CD1c-positive myeloid dendritic cell (primary cell): Measurements from ENCODE around the gene ABTB1.

ENCODE experiments used
- DNase-seq: peaks from one replicate; pipeline ENCODE4 v3.0.0-alpha.2; 2016; ENCODE audit errors: extremely low spot score

Gene ABTB1

GRCh38 chr3:127686512-127686894 is 13.8 kb downstream of the ABTB1 start:
- no peak for DNase-seq

- DNase-seq = no peak
These were observed 14.5 kb downstream of the ABTB1 start for GRCh38 chr3:127687228-127687737.

DNA sequence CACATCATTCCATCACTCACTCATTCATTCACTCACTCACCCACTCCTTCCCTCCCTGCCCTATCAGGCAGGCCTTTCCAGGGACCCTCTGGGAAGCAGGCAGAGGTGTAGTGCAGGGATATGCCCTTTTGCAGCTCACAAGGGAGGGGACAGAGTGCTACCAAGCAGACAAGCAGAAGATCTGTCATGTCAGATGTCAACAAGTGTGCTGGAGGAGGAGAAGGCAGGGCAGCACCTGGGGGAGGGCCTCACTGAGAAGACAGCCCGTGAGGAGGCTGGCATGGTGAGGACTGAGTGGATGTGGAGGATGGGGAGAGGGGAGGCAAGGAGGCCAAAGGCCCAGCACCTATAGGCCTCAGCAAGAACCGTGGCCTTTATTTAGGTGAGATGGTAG is 15.3 kb downstream of the ABTB1 start:
- DNase-seq = no peak

DNA sequence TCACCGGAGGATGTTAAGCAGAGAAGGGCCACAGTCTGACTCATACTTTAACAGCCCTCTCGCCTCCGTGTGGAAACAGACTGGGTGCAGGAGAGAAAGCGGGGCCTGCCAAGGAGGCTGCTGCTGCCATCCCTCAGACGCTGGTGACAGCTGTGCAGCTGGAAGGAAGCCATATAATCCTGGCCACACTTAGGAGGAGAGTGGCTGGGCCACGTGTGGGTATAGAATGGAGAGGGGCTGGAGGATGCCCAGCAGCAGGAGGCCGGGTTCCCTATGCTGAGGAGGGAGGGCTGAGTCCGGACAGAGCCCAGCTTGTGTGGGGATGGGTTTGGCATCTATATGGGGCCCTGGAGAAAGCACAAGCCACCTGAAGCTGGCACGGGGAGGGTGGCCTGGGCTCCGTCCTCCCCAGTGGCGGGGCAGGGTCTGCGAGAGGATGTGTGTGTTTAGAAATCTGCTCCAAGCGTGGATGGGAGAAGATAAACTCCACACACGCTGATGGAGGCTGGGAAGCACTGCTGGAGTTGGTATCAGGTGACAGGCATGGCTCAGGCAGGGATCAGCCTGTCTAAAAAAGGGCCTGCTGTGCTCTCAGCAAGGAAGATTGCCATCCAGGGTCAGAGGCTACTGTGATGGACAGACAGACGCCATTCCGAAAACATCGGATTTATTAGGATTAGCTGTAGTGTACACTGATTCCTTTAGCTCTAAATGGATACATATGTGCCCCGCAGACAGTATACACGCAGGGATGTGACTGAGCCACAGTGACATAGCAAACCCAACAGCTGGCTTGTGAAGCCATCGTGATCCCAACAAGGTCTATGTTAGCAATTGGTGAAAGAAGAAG is 15.9 kb downstream of the ABTB1 start:
- DNase-seq = no peak

DNA sequence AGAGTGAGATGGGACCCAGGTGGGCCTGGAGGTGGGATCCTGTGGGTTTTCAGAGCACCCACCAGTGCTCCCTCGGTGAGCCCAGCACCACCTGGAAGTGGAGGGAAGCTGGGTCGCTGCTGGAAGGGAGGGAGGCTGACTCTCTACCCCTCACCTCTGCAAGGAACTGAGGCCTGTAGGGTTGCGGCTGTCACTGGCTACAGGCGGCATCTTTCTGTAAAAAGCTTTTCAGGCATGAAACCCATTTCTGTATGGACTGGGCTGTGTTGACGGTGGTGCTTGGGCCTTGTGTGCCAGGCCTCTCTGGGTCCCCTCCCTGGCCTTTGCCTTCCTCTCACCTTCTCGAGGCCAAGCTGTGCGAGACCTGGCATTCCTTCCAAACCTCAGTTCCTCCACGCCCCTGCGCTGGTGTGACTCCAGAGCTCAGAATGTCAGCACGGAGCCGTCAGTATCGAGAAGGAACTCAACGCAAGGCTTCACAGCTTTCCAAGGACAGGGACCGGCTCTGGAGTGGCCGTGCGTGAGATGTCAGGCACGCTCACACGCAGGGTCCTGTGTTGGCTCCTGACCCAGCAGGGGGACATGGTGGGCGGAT is 16.6 kb downstream of the ABTB1 start:
- no peak for DNase-seq

DNA sequence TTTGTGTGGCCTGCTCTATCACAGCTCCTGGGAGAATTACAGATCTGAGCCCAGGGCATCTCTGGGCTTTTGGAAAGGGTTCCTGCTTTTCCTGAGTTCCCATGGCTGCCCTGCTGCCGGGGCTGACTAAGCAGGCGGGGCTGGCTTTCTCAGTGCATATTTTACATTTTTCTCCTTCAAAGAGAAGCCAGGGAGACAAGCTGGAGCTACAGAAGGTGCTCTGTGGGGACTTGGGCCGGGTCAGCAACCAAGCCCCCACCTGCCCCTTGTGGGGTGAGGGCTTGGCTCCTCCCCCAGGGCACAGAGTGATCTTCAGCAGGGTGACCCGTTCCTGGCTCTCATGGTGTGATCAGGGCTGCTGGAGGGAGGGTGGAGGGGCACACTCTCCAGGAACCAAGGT is 17.4 kb downstream of the ABTB1 start:
- no peak for DNase-seq

GRCh38 chr3:127690823-127691452 is 18.2 kb downstream of the ABTB1 start:
- peak; percentile 51 for DNase-seq

DNA sequence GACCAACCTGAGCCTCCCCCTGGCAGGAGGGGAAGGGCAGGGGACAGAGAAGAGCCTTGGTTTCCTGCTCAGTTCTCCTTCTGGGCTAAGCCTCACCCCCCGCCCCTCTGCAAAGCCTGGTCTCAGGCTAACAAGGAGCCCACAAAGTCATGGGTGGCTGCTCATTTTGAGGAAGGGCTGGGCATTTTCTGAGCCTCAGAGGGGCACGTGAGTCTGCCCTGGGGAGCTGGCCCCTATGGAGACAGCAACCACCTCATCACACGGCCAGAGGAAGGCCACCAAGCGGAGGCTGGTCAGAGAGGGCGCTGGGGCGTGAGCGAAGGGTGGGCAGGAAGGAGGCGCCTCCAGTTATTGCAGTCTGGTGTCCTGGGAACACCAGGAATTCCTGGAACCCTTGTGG is 18.7 kb downstream of the ABTB1 start:
- no peak for DNase-seq

GRCh38 chr3:127691974-127692373 is 19.2 kb downstream of the ABTB1 start:
- DNase-seq = no peak

GRCh38 chr3:127692501-127693335 is 20.0 kb downstream of the ABTB1 start:
- no peak for DNase-seq

DNA sequence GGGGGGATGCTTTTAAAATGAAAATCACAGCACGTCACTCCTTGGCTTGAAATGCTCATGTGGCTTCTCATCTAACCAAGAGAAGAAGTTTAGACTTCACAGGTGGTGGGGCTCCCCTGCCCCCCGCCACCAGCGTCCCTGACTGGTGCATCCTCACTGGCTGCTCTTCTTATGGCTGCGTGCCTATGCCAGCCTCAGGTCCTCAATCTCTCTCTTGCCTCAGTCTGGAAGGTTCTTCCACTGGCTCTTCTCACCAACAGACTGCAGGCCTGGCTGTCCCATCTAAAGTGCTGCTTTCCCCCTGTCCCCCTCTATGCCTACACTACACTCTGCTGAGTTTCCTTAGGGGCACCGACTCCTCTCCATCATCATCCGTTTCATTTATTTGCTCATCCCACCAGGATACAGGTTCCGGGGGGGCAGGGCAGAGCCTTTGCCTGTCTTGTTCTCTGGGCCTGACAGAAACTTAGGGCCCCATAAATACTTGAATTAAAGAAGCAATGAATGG is 20.6 kb downstream of the ABTB1 start:
- DNase-seq = no peak

- peak; percentile 32 for DNase-seq
These were observed 21.9 kb downstream of the ABTB1 start for GRCh38 chr3:127694467-127695215.

DNA sequence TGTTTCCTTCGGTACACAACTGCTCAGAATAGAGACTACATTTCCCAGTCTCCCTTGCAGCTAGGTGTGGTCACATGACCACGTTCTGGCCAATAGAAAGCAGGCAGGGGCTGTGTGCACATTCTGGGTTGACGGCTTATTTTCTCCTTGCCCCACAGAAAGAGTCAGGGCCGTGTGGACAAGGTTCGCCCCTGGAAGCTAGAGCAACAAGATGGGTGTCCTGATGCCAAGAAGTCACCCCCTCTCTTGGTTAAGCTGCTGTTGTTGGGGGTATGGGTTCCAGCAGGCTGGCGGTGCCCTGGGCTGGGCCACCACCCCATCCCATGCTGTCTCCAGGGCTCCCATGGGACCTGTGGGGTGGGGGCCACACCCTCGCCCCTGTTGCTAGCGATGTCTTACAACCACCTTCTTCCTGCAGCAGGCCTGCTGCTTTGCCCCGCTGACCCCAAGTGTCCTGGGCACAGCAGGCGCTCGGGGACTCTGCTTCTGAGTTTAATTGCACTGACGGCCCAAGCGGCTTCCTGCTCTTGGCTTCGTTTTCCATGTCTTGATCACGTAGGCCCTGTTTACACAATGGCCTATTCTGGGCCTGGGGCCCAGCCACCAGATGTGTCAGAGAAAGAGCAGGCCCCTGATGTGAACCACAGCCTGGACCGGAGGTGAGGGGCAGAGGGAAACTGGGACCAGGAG is 24.9 kb downstream of the ABTB1 start:
- peak; percentile 50 for DNase-seq

GRCh38 chr3:127698286-127698685 is 25.5 kb downstream of the ABTB1 start:
- no peak for DNase-seq

- DNase-seq = no peak
These were observed 26.1 kb downstream of the ABTB1 start for GRCh38 chr3:127698691-127699415.

GRCh38 chr3:127699416-127700300 is 26.9 kb downstream of the ABTB1 start:
- DNase-seq = no peak

GRCh38 chr3:127700406-127700805 is 27.7 kb downstream of the ABTB1 start:
- no peak for DNase-seq

DNA sequence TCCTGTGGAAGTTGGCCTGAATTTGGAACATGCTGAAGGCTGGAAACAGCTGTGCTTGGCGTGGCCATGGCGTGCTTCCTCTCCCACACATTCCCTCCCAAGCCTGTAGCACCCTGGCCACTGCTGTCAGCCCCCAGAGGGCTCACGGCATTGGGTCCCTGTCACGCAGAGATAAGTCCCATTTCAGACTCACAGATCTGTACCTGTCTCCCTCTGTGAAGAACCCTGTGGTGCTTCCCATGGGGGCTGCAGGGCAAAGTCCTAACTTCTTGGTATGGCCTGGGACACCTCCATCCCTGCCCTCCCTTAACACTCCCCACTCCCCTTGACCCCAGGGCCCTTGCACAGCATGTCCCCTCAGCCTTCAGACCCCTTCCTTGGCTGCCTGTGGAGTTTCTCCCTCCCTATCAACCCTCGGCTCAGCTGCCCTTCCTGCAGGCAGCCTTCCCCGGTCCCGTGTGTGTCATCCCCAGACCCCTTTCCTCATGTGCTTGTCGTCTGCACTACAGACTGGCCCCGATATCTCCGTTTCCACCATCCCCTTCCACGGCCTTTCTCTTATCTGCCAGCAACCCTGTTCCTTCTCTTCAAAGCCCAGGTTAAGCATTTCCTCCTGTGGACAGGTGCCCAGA is 28.6 kb downstream of the ABTB1 start:
- DNase-seq = no peak
